Nephron progenitor cell (in vitro differentiated cells): ENCODE results near the gene CIB4.

Experiments
- DNase-seq: peaks from one replicate; pipeline ENCODE4 v3.0.0; 2021
- H3K27ac Mint-ChIP-seq: 2 replicates; pipeline ENCODE4 v1.8.0; 2021; ENCODE audit warnings: mild to moderate bottlenecking, moderate library complexity, mixed read lengths
- H3K27me3 Mint-ChIP-seq: 2 replicates; pipeline ENCODE4 v1.8.0; 2021; ENCODE audit warnings: mild to moderate bottlenecking, low read depth, mixed read lengths; ENCODE audit not compliant: poor library complexity
- H3K36me3 Mint-ChIP-seq: 2 replicates; pipeline ENCODE4 v1.8.0; 2021; ENCODE audit warnings: low read depth, mixed read lengths
- H3K4me1 Mint-ChIP-seq: 2 replicates; pipeline ENCODE4 v1.8.0; 2021; ENCODE audit warnings: mixed read lengths
- H3K4me3 Mint-ChIP-seq: 2 replicates; pipeline ENCODE4 v1.8.0; 2021; ENCODE audit warnings: mild to moderate bottlenecking, moderate library complexity, mixed read lengths
- H3K9me3 Mint-ChIP-seq: 2 replicates; pipeline ENCODE4 v1.8.0; 2021; ENCODE audit warnings: mild to moderate bottlenecking, moderate library complexity, mixed read lengths
- CTCF ChIP-seq: fragments of 200-600 bp; sonication (generic); IDR thresholded peaks from 2 replicates; pipeline ENCODE4 v1.5.0; 2021; ENCODE audit warnings: antibody characterized with exemption

Gene CIB4

GRCh38 chr2:26540306-26540705 is 100.9 kb downstream of the CIB4 start:
- peaks cover 28% of the 10 kb centered on the region for H3K4me1 Mint-ChIP-seq
- H3K36me3 Mint-ChIP-seq, result no peaks in the 10 kb centered on the region
- peak; percentile 46 for DNase-seq
- no peaks in the 10 kb centered on the region for H3K9me3 Mint-ChIP-seq
- no peak overlapping the region for H3K27ac Mint-ChIP-seq
- peaks cover 11% of the 10 kb centered on the region for H3K27me3 Mint-ChIP-seq
- no peak for TF ChIP-seq CTCF
- H3K4me3 Mint-ChIP-seq, result peak overlapping the region; percentile 8

GRCh38 chr2:26537826-26538475 is 103.2 kb downstream of the CIB4 start:
- Mint-ChIP-seq H3K36me3 (no peaks in the 10 kb centered on the region), H3K27me3 (peaks cover 15% of the 10 kb centered on the region), H3K27ac (no peak overlapping the region), H3K9me3 (no peaks in the 10 kb centered on the region), H3K4me3 (no peak overlapping the region), H3K4me1 (peaks cover 41% of the 10 kb centered on the region)
- DNase-seq, result no peak
- TF ChIP-seq CTCF, result no peak

- no peak for DNase-seq
Observed at GRCh38 chr2:26537069-26537825, 103.9 kb downstream of the CIB4 start.

DNA sequence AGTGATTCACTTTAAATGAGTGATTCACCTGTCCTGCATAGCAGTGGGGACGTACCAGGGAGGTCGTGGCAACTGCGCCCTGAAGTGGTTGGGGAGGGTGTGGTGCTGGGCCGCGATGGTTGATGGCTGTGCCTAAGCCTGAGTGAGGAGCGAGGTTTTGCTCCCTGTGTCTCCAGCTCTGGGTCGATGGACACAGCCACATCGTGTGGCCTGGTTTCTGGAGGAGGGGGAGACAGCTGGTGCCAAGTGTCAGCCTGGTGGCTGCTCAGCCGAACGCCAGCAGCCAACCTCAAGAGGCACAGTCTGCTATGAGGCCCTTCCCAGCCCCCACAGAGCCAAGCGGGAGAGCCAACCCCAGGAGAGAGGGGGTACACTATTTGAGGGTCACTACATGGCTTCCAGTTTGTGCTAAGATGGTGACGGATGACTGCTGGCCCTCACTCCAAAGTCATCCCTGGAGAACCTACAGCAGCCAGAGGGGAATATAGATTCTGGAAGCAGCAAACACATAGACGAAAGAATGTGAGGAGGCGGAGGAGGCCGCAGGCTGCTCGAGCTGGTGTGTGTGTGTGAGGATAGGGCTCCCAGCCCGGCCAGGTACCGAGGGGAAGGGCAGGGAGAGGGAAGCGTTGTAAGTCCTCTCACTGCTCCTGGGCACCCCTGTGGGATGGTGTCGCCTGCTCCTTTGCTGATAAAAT is 104.6 kb downstream of the CIB4 start:
- H3K4me3 Mint-ChIP-seq, result no peak overlapping the region
- H3K27me3 Mint-ChIP-seq, result peaks cover 13% of the 10 kb centered on the region
- DNase-seq, result no peak
- H3K9me3 Mint-ChIP-seq, result no peaks in the 10 kb centered on the region
- H3K4me1 Mint-ChIP-seq, result peaks cover 40% of the 10 kb centered on the region
- H3K27ac Mint-ChIP-seq, result no peak overlapping the region
- no peak for TF ChIP-seq CTCF
- no peaks in the 10 kb centered on the region for H3K36me3 Mint-ChIP-seq

More at GRCh38 chr2:26537069-26537825, 103.9 kb downstream of the CIB4 start:
- H3K4me3 Mint-ChIP-seq, result no peak overlapping the region
- H3K4me1 Mint-ChIP-seq, result peaks cover 44% of the 10 kb centered on the region
- H3K9me3 Mint-ChIP-seq, result no peaks in the 10 kb centered on the region
- no peak overlapping the region for H3K27ac Mint-ChIP-seq
- no peaks in the 10 kb centered on the region for H3K36me3 Mint-ChIP-seq
- TF ChIP-seq CTCF, result no peak
- H3K27me3 Mint-ChIP-seq, result peaks cover 15% of the 10 kb centered on the region

DNA sequence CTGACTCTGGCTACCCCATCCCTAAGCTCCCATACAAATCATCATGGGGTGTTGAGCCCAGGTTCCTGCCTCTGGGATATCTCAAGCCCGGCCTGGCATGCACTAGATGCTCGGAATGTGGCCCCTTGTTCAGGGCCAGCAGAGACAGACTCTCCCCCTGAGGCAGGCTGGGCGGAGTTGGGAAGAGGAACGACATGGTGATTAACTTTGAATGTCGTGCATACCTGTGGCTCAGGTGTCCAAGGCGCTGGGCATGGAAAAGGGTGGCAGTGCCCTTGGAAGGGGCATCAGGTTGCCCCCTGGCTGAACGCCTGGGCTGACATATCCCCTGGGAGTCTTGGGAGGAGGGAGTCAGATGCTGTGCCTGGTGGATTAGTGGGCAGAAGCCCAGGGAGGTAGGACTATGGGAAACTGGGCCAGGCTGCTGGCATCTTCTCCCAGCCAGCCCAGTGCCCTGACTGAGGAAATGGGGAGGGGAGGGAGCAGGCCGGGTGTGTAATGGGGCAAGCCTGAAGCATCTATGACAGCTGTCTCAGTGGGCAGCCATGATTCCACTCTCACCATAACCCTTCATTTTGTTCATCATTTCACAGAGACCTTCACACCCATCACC is 105.4 kb downstream of the CIB4 start:
- Mint-ChIP-seq H3K4me3 (no peak overlapping the region), H3K4me1 (peaks cover 36% of the 10 kb centered on the region), H3K9me3 (no peaks in the 10 kb centered on the region), H3K36me3 (no peaks in the 10 kb centered on the region), H3K27ac (no peak overlapping the region), H3K27me3 (peaks cover 10% of the 10 kb centered on the region)
- TF ChIP-seq CTCF, result no peak
- no peak for DNase-seq
